Activated naive CD4-positive, alpha-beta T cell (primary cell): ENCODE results near the gene INPP4A.

Experiments used
- DNase-seq, 4 experiments: peaks; one replicate each; lab custom pipeline; 2025; lab: John Stamatoyannopoulos, UW

Gene INPP4A

DNA sequence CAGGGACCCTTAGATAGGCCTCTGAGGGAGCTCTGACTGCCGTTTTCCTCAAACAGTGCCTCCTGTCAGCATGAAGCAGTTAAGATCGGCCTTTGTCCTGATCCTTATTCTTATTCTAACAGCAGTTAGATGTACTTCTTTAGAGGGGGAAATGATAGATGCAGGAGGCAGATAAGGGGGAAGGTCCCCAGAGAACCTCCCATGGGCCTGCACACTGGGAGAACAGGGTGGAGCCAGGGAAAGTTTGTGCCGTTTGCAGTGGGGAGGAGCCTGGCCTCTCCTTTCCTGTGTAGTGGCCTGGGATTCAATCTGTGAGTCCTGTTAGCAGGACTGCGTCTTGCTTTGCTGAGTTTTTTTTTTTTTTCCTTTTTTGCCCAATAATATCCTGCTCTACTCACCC, 7.9 kb upstream of the INPP4A start:
- no peak for DNase-seq

DNA sequence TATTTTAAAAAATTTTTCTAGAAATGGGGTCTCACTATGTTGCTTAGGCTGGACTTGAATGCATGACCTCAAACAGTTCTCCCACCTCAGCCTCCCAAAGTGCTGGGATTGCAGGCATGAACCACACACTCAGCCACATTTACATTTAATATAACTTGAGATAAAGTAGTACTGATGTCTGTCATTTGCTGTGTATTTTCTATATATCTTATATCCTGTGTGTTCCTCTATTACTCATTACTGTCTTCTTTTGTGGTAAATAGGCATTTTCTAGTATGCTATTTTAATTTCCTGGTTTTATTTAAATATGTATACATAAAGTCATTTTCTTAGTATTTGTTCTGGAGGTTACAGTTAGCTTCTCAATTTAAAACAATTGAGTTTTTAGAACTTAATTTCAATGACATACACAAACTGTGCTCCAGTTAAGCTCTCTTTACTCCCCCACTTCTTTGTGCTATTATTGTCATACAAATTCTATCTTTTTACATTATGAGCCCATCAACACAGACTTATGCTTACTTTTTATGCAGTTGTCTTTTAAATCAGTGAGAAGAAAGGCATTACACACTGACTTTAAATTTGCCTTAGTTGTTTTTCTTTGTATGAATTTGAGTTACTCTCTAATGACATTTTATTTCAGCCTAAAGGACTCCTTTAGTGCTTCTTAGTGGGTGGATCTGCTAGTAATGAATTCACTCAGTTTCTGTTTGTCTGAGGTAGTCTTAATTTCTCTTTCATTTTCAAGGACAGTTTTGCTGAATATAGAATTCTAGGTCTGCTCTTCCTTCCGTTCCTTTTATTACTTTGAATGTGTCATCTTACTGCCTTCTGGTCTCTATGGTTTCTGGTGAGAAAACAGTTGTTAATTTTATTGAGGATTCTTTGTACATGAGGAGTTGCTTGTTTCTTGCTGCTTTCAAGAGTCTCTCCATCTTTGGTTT, 6.2 kb upstream of the INPP4A start:
- DNase-seq, result no peak

DNA sequence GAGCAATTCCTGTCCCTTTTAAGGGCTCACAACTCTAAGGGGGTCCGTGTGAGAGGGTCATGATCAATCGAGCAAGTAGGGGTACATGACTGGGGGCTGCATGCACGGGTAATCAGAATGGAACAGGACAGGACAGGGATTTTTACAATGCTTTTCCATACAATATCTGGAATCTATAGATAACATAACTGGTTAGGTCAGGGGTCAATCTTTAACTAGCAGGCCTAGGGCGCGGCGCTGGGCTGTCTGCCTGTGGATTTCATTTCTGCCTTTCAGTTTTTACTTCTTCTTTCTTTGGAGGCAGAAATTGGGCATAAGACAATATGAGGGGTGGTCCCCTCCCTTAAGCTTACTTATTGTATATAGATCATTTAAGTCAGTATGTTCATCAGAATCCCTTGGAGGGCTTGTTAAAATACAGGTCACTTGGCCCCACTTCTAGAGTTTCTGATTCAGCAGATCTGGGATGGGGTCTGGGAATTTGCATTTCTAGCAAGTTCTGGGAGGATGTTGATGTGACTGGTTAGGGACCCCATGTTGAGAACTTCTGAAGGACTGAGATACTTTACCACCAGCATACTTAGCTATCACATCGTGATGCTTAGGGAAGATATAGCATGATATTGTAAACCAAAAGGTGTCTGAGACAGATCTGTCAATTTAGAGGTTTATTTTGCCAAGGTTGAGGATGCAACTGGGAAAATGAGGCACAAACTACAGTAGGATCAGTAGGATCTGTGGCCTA, 2.8 kb upstream of the INPP4A start:
- no peak for DNase-seq

DNA sequence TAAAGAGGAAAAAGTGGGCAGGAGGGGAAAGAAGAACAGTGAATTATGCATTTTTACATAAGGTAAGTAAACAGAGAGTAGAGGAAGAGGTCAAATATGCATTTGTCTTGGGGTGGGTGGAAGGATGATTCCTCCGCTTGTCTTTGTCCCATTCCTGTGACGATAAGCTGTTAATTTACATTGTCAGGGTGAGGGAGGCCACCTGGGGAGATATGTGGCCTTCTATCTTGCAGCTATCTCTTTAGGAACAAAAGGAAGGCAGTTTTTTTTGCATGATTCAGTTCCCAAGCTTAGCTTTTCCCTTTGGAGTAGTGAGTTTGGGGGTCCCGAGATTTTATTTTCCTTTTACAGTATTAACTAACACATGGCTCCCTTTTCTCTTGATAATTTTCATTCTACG, 2.2 kb upstream of the INPP4A start:
- DNase-seq, result no peak

DNA sequence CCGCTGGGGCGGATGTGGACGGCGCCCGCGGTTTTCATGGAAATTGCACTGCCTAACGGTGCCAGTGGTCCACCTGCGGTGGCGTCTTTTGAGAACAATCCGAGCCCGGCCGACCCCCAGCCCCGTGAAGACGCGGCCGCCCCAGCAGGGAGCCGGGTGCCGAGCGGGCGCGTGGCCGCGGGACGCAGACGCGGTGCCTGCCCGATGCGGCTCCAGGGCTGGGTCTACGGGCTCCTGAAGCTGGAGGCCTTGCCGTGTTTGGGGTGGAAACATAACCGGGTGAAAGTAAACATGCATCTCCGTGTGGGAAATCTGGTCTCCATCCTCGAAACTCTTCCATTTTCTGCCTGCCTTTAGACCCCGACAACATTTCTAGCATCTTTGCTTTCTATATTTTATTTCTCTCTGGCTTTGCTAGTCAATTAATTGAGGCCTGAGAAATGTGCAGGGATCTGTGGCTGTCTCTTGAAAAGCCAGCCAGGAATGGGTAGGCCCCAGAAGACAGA, 572 bp downstream of the INPP4A start:
- DNase-seq, result no peak

DNA sequence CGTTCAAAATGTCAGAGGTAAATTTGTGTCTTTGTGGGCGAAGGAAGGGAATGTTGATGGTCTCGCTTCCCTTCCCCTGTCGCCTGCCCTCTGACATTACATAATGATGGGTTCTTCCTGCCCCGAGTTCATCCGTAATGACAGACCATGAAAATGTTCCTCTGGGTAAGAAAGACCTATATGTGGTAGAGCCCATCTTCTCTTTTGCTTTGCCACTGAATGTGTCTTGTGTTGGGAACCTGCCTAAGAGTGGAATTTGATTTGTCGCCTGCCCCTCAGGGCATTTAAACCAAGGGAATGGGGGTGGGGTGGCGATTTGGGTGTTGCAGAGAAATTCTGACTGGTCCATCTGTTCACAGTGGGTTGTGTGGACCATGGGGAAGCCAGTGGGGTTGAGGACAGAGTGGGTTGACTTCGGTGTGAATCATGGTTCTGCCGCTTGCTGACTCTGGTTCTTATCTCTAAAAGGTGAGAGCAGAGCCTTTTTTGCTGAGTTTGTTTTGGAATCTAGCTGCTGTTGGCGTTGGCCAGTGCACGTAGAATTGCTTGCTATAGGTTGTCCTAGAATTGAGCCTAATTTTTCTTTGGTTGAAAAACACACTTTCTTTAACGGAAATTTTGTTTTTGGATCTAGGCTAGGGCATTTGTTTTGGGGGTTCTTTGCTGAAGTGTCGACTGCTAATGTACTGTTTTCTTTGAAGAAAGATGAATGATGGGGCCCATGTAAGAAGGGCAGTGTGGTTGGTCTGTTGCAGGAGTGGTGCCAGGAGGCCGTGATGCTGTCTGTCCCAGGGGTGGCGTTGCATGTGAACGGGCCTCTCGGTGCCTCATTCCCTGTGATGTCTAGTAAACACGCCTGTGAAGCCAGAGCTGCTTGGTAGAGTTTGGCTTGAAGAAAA, 1.3 kb downstream of the INPP4A start:
- DNase-seq, result no peak

DNA sequence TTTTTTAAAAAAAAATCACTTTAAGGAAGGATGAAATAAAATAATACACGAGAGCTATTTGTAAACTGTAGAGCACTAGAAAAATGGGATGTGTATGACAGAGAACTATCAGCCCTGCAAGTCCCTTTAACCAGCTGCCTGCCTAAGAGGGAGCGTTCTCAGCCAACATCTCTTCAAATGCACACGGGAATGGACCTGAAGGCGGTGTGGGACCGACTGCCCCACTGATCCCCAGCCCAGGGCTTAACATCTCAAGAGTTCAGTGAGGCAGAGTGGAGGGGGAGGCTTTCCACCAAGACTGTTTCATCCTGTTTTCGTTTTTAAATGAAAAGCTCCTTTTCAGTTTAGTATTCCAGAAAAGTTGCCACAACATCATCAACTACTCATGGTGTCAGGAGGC, 2.2 kb downstream of the INPP4A start:
- no peak for DNase-seq

DNA sequence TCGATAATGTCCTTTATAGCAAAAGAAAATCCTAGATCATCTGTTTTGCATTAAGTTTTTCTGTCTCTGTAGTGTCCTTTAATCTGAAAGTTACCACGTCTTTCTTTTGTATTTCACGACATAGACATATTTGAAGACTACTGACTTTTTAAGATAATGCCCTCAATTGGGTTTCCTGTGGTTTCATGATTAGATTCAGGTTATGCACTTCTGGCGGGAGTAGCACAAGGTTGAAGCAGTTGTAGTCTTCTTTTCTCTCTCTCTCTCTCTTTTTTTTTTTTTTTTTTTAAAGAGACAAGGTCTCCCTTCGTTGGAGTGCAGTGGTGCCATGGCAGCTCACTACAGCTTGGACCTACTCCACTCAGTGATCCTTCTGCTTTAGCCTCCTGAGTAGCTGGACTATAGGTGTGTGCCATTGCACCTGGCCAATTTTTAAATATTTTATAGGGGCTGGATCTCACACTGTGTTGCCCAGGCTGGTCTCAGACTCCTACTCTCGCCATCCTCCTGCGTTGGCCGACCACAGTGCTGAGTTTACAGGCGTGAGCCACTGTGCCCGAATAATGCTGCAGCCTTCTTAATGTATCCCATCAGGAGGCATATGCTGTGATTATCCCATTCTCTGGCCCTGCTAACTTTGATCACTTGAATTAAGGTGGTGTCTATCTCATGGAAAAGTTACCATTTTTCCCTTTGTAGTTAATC, 3.9 kb downstream of the INPP4A start:
- DNase-seq, result no peak

DNA sequence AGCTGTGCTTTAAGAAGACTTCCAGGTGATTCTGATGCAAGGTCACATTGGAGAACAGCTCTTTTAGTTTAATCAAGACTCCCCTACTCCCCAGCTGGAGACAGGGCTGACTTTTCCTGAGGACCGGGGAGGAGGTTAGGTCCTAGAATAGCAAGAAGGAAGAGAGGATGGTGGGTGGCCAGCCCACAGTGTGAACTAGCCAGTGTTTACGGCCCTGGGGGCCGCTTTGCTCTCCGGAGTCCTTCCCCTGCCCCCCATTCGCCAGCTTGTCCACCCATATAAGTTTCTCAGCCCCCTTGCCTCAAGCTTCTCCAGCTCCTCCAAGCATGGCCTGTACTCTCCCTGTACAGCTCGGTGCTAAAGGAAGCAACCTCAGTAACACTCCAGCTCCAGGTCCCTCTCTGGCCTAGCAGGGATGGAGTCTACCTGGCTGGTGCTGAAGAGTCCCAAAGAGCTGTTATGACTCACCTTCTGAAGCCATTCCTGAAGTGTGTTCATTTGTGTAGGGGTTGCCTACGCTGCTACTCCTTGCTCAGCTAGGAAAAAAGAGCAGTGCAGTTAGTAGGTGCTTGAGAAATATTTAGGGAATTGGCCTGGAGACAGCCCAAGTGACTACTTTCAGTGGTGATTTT, 7.9 kb downstream of the INPP4A start:
- no peak for DNase-seq

DNA sequence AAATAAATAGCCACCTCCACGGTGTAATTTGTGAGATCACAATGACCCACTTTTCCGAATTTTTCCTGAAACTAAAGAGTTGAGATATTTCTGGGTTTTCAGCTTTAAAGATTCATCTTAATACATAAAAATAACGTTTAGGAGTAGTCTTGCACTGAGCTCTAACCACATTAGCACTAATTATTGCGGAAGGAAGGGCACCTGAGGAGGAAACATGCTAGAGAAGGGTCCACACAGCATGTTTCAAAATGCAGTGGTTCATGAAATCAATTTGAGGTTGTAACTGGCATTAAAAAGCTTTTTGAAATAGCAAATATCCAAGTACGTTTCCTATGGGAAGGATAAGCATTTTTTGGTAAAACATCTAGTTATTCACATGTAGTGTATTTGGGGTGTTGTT, 8.4 kb downstream of the INPP4A start:
- DNase-seq, result no peak

DNA sequence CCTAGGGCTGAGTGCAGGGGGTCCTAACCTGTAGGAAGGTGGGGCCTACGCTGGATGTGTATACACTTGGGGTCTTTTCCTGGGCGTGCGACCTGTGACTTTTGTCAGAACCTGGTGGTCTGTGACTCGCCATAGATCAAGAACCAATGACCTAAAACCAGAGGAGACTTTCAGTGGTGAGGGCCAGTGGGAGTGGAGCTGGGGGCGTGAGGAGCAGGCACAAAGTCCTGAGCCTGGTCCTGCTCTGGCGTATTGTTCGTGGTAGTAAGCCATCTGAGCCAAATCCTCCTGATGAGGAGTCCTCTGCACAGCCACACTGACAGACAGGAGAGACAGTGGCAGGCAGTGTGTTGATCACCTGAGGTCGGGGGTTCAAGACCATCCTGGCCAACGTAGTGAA, 8.9 kb downstream of the INPP4A start:
- no peak for DNase-seq

DNA sequence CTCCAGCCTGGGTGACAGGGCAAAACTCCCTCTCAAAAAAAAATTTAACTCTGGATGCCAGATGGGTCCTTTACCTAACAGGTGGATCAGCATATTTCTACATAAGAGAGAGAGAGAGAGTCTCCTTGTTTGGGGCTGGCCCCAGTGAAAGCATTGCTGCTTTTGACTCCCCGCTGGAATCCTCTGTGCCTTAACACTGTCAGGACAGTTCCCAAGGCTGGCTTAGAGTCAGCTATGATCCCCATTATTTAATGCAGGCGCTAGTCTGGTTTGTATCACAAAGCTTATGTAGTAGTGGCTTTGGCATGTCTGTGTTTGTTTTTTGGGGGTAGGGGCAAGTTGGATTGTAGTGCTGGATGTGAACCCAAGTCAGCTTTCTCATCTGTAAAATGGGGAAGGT, 9.4 kb downstream of the INPP4A start:
- DNase-seq, result no peak

DNA sequence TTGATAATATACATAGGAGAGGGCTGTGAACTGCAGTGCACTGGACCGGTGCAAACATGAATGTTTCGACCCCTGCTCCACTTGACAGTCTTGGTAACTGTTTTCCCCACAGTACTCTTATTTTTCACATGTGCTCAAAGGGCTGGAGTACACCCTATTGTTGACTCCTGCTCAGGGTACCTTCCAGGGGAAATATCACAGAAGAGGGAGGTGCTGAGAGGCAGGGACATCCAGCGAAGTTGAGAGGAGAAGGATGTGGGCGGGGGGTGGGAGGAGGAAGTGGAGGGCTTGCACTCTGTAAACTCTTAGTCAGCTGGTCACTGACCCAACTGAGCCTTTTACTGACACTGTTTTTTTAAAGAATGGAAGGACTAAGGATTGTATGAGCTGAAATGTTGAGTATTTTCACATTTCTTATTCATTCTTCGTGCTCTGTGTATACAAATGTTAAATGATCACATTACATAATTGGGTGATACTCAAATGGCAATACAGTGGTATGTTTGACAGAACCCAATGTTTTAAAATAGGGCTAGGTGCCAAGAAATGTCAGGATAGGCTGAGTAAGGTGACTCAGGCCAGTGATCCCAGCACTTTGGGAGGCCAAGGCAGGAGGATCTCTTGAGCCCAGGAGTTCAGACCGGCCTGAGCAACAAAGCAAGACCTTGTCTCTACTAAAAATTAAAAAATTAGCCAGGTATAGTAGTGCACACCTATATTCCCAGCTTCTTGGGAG, 10.0 kb downstream of the INPP4A start:
- DNase-seq, result no peak

DNA sequence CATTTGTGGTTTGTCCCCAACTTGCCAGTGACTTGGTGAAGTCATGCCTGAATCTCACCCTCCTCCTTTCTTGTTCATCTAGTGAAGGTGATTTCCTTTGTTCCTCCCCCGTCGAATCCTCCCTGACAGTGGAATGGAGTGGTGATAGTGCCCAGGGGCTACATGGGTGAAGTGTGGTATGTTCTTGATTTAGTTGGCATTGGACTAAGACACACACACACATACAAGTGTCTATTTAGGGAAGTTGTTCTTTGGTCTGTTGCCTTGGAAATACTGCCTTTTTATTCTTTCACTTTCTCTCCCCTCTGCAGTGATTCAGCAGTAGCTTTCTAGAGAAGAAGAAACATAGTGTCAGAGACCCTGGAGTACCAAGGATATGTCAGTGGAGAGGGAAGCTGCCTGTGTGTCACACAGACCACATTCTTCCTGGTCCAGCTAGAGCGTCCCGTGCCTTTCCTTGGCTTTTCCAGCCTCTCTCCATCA, 10.9 kb downstream of the INPP4A start:
- no peak for DNase-seq

DNA sequence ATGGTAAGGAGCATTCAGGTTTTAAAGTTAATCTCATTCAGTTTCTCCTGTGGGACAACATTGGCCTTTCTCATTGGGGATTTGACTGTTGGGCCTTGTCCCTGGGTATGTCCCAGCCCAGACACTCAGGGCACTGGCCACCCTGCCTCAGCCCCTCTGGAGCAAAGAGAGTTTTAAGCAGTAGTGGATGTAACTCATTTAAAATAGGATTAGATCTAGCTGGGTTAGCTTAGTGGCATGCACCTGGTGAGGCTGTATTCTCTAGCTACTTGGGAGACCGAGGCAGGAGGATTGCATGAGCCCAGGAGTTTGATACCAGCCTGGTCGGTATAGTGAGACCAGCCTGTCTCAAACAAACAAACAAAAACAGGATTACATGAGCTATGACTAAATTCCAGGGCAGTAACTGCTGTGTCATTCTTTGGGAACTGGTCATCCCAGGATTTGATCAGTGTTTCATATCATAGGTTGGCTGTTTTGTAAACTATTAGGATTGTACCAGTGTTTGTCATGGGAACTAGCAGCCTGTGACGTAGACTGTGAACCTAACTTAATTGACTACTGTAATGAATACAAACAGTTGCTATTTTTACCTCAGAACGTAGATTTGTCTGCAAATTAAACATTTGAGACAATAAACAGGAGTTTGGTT, 12.5 kb downstream of the INPP4A start:
- no peak for DNase-seq

DNA sequence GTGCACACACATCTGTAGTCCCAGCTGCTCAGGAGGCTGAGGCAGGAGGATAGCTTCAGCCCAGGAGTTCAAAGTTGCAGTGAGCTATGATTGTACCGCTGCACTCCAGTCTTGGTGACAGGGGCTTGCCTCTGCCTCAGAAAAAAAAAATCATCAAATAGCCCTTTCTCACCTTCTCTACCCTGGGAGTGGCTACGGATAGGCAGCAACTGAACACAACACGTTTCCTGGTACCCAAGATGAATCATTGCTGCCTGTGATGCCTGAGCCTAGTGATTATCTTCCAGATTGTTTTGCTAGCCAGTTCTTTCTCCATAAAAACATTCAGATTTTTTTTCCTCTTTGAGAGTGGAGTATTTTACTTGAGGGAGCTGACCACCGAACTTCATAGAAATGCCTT, 13.5 kb downstream of the INPP4A start:
- DNase-seq, result no peak

DNA sequence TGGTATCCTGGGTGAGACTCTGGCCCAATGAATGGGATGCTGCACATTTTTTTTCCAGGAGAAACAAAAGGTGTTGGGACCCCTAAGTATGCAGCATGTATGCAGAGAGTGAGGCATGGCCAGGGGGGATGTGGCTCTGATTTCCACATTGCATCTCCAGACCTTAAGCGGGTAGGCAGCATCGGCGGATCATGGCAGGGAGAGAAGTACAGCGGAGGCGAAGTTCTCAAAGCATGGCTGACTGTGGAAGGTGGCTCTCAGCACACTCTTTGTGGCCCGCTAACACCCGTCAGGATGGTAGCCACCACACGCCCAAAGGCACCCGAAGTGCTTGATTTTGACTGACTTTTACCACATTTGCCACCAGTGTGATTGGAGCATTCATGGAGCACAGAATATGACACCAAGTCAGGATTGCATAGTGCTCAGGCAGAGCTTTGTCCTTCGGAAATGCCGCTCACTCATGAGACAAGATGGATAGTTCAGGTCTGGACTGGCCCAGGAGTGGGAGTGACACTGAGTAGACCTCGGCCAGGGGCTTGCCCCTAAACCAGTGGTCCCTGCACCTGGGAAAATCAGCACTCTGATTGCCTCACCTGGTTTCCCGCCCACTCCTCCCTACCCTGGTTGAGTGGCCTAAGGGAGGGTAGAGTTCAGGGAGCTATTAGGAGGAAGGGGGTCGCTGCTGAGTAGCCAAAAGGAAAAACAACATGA, 14.2 kb downstream of the INPP4A start:
- DNase-seq, result no peak

DNA sequence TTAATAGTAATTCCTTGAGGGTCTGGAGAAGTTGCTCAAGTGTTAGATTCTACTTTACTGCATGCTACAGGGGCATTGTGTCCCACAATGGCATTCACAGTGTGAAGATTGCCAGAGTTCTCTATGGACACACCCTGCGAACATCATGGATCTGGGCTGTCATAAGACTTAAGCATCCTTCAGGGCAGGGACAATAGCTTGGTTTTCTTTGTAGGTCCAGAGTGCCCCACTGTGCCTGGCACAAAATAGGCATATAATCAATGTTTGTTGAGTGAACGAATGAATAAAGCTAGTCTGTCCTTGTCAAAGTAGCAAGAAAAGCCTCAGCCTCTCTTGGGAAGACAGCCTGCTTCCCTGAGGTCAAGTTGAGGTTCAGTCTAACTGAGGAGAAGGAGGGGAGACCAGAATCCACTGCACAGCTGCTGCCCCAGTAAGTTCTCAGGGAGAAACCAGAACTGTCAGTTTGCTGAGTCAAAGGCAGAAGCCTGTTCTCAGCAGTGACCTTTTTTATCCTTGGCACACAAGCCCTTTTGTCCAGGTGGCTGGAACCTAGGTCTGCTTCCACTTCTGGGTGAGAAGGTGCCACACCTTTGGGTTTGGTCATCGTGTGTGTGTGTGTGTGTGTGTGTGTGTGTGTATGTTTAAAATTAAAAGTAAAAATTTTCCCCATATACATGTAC, 15.0 kb downstream of the INPP4A start:
- no peak for DNase-seq
